ENCODE measurements around the gene CLDN15.

DNA sequence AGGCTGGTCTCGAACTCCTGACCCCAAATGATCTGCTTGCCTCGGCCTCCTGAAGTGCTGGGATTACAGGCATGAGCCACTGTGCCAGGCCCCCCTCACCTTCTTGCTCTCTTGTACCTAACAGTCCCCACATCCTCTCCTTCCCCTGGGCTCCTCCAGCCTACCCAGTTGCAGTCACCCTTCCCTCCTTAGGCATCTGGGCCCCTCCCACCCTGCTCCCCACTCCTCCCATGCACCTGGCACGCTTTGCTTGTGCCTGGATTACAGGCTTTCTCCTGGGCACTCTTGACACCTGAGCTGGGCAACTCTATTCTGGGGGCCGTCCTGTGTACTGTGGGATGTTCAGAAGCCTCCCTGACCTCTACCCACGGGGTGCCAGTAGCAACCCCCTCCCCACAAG is 3.0 kb downstream of the CLDN15 start:
- TF ChIP-seq, protein P1, sequence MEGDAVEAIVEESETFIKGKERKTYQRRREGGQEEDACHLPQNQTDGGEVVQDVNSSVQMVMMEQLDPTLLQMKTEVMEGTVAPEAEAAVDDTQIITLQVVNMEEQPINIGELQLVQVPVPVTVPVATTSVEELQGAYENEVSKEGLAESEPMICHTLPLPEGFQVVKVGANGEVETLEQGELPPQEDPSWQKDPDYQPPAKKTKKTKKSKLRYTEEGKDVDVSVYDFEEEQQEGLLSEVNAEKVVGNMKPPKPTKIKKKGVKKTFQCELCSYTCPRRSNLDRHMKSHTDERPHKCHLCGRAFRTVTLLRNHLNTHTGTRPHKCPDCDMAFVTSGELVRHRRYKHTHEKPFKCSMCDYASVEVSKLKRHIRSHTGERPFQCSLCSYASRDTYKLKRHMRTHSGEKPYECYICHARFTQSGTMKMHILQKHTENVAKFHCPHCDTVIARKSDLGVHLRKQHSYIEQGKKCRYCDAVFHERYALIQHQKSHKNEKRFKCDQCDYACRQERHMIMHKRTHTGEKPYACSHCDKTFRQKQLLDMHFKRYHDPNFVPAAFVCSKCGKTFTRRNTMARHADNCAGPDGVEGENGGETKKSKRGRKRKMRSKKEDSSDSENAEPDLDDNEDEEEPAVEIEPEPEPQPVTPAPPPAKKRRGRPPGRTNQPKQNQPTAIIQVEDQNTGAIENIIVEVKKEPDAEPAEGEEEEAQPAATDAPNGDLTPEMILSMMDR (IDR thresholded peaks at IDR 0.05), result no peak
- TF ChIP-seq POLR2A (IDR thresholded peaks at IDR 0.05) (no peak), EP300 (IDR thresholded peaks at IDR 0.05) (no peak)

All from stomach (tissue), 4 donors.